Esophagus squamous epithelium (tissue), 4 donors: ENCODE results near the gene HOXB13.

Experiments
- CTCF ChIP-seq, 6 experiments: fragments of 450-650 bp in 4 of 6; fragments of 200-600 bp in 2 of 6; sonication (generic) in 2 of 6; IDR thresholded peaks; one replicate each; pipeline ENCODE4 v1.5.1; 2016 to 2019; ENCODE audit warnings: antibody characterized with exemption in 6 of 6, mild to moderate bottlenecking in 4 of 6, moderate library complexity in 4 of 6
- POLR2A ChIP-seq, 4 donors: fragments of 450-650 bp; IDR thresholded peaks; one replicate each; pipeline ENCODE4 v1.6.1; 2017; ENCODE audit warnings: antibody characterized with exemption in 4 of 4, mild to moderate bottlenecking in 4 of 4, moderate library complexity in 3 of 4

- TF ChIP-seq CTCF (IDR thresholded peaks at IDR 0.05): no peak
- no peak for TF ChIP-seq POLR2A (IDR thresholded peaks at IDR 0.05)
Observed at GRCh38 chr17:48676963-48677558, 51.5 kb downstream of the HOXB13 start.
